SK-N-SH treated with all-trans-retinoic acid at 6 μM for 48 hours (cell line): ENCODE measurements around the gene TRPM2.

Experiments used
- BACH2 ChIP-seq: fragments of 250-450 bp; sonication (Bioruptor Pico); IDR thresholded peaks from 2 replicates; pipeline ENCODE4 v1.9.0; 2021; ENCODE audit warnings: mild to moderate bottlenecking, borderline replicate concordance
- ESRRG ChIP-seq: fragments of 250-450 bp; sonication (Bioruptor Pico); IDR thresholded peaks from 2 replicates; pipeline ENCODE4 v1.6.1; 2021; ENCODE audit warnings: mild to moderate bottlenecking
- OSR1 ChIP-seq: fragments of 250-450 bp; sonication (Bioruptor Pico); IDR thresholded peaks from 2 replicates; pipeline ENCODE4 v1.8.0; 2022; ENCODE audit warnings: moderate library complexity, mild to moderate bottlenecking, inconsistent platforms
- RARB ChIP-seq: fragments of 250-450 bp; sonication (Bioruptor Pico); IDR thresholded peaks from 2 replicates; pipeline ENCODE4 v1.8.0; 2021; ENCODE audit warnings: mild to moderate bottlenecking, moderate library complexity
- SNAI2 ChIP-seq: fragments of 250-450 bp; sonication (Bioruptor Pico); IDR thresholded peaks from 2 replicates; pipeline ENCODE4 v1.5.0; 2020; ENCODE audit warnings: mild to moderate bottlenecking, moderate library complexity
- TOX ChIP-seq: fragments of 250-450 bp; sonication (Bioruptor Pico); IDR thresholded peaks from 2 replicates; pipeline ENCODE4 v1.8.0; 2021; ENCODE audit warnings: mild to moderate bottlenecking, moderate library complexity, borderline replicate concordance
- ZC3H10 ChIP-seq: fragments of 250-450 bp; sonication (Bioruptor Pico); IDR thresholded peaks from 2 replicates; pipeline ENCODE4 v1.5.1; 2021; ENCODE audit warnings: mild to moderate bottlenecking, moderate library complexity
- ZNF565 ChIP-seq: fragments of 450-650 bp; formaldehyde crosslinking; conservative IDR thresholded peaks from 2 replicates; pipeline ENCODE4 v1.5.0; 2020; ENCODE audit warnings: low read depth, mild to moderate bottlenecking, moderate library complexity
- ZNF8 ChIP-seq: fragments of 450-650 bp; formaldehyde crosslinking; IDR thresholded peaks from 2 replicates; pipeline ENCODE4 v1.5.0; 2020; ENCODE audit warnings: mild to moderate bottlenecking, moderate library complexity
- TF ChIP-seq, protein P1 (sequence below): fragments of 250-450 bp; sonication (Bioruptor Pico); IDR thresholded peaks from 2 replicates; pipeline ENCODE4 v1.5.1; 2020; ENCODE audit warnings: low read depth, mild to moderate bottlenecking, moderate library complexity
- TF ChIP-seq, protein P2 (sequence below): fragments of 250-450 bp; sonication (Bioruptor Pico); IDR thresholded peaks from 2 replicates; pipeline ENCODE4 v1.5.1; 2021; ENCODE audit warnings: mild to moderate bottlenecking, moderate library complexity
- TF ChIP-seq, protein P3 (sequence below): fragments of 250-450 bp; sonication (Bioruptor Pico); IDR thresholded peaks from 2 replicates; pipeline ENCODE4 v1.8.0; 2020; ENCODE audit warnings: mild to moderate bottlenecking, moderate library complexity, borderline replicate concordance

DNA sequence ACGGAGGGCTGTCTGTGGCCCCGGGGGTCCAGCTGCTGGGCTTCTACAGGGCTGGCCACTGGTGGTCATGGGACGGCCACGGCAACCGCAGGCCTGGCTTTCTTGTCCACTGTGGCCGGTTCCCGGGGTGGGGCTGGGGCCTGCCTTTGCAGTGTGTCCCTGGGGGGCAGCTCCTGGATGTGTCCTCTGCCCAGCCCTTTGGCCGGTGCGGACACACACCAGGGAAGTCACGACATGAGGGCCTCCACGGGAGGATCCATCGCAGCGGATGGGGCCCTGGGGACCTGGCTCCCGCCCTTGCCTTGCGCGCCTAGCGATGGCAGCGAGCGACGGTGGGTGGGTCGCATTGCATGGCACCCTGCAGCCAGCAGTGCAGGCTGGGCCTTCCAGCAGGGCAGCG, 35.5 kb upstream of the TRPM2 start:
- TF ChIP-seq ESRRG (CRISPR knock-in tag) (no peak), RARB (CRISPR knock-in tag) (no peak), BACH2 (CRISPR knock-in tag) (no peak), SNAI2 (CRISPR knock-in tag) (no peak), TOX (CRISPR knock-in tag) (no peak), ZC3H10 (CRISPR knock-in tag) (no peak), ZNF8 (CRISPR knock-in tag) (no peak), OSR1 (CRISPR knock-in tag) (no peak), ZNF565 (CRISPR knock-in tag) (no peak)
- TF ChIP-seq, protein P1, sequence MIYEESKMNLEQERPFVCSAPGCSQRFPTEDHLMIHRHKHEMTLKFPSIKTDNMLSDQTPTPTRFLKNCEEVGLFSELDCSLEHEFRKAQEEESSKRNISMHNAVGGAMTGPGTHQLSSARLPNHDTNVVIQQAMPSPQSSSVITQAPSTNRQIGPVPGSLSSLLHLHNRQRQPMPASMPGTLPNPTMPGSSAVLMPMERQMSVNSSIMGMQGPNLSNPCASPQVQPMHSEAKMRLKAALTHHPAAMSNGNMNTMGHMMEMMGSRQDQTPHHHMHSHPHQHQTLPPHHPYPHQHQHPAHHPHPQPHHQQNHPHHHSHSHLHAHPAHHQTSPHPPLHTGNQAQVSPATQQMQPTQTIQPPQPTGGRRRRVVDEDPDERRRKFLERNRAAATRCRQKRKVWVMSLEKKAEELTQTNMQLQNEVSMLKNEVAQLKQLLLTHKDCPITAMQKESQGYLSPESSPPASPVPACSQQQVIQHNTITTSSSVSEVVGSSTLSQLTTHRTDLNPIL (CRISPR knock-in tag), result no peak
- TF ChIP-seq, protein P2, sequence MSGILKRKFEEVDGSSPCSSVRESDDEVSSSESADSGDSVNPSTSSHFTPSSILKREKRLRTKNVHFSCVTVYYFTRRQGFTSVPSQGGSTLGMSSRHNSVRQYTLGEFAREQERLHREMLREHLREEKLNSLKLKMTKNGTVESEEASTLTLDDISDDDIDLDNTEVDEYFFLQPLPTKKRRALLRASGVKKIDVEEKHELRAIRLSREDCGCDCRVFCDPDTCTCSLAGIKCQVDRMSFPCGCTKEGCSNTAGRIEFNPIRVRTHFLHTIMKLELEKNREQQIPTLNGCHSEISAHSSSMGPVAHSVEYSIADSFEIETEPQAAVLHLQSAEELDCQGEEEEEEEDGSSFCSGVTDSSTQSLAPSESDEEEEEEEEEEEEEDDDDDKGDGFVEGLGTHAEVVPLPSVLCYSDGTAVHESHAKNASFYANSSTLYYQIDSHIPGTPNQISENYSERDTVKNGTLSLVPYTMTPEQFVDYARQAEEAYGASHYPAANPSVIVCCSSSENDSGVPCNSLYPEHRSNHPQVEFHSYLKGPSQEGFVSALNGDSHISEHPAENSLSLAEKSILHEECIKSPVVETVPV, result no peak
- TF ChIP-seq, protein P3, sequence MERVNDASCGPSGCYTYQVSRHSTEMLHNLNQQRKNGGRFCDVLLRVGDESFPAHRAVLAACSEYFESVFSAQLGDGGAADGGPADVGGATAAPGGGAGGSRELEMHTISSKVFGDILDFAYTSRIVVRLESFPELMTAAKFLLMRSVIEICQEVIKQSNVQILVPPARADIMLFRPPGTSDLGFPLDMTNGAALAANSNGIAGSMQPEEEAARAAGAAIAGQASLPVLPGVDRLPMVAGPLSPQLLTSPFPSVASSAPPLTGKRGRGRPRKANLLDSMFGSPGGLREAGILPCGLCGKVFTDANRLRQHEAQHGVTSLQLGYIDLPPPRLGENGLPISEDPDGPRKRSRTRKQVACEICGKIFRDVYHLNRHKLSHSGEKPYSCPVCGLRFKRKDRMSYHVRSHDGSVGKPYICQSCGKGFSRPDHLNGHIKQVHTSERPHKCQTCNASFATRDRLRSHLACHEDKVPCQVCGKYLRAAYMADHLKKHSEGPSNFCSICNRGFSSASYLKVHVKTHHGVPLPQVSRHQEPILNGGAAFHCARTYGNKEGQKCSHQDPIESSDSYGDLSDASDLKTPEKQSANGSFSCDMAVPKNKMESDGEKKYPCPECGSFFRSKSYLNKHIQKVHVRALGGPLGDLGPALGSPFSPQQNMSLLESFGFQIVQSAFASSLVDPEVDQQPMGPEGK (CRISPR knock-in tag), result no peak
